ENCODE data around the gene BMP2.

- TF ChIP-seq CTCF (conservative IDR thresholded peaks at IDR 0.05) (no peak), EZH2 (IDR thresholded peaks at IDR 0.05; ENCODE audit: low read depth) (no peak)
These were observed 40.7 kb upstream of the BMP2 start for GRCh38 chr20:6726761-6727160.

All from PC-9 (cell line).